Effector memory CD4-positive, alpha-beta T cell (primary cell): Measurements from ENCODE around the gene KPNA1.

ENCODE experiments used
- DNase-seq, 3 donors: peaks; one replicate each; pipeline ENCODE4 v3.0.0-alpha.2; 2020
- H3K27ac ChIP-seq: 2 replicates; pipeline ENCODE4 v1.7.0; 2013; ENCODE audit warnings: mild to moderate bottlenecking, low read length, moderate library complexity; ENCODE audit not compliant: insufficient read depth, poor library complexity, severe bottlenecking
- H3K27me3 ChIP-seq: replicated peaks from 2 replicates; pipeline ENCODE4 v1.7.0; 2013; ENCODE audit warnings: mild to moderate bottlenecking, low read length; ENCODE audit not compliant: insufficient read depth, control insufficient read depth, poor library complexity, severe bottlenecking
- H3K36me3 ChIP-seq: 2 replicates; pipeline ENCODE4 v1.7.0; 2013; ENCODE audit warnings: mild to moderate bottlenecking, low read length, moderate library complexity; ENCODE audit not compliant: control insufficient read depth, insufficient read depth
- H3K4me1 ChIP-seq: 2 replicates; pipeline ENCODE4 v1.7.0; 2013; ENCODE audit warnings: low read length, mild to moderate bottlenecking; ENCODE audit not compliant: control insufficient read depth, insufficient read depth, poor library complexity, severe bottlenecking
- H3K4me3 ChIP-seq: 2 replicates; pipeline ENCODE4 v1.7.0; 2013; ENCODE audit warnings: low read length, low read depth, mild to moderate bottlenecking; ENCODE audit not compliant: insufficient read depth, poor library complexity, severe bottlenecking
- H3K9me3 ChIP-seq: 2 replicates; pipeline ENCODE4 v1.7.0; 2013; ENCODE audit warnings: mild to moderate bottlenecking, low read length, moderate library complexity; ENCODE audit not compliant: control insufficient read depth

The KPNA1 gene

GRCh38 chr3:122392868-122393844 lies 121.6 kb downstream of the KPNA1 start:
- Histone ChIP-seq H3K27me3 (no peaks in the 10 kb centered on the region), H3K27ac (no peak overlapping the region), H3K9me3 (no peaks in the 10 kb centered on the region), H3K36me3 (no peaks in the 10 kb centered on the region), H3K4me1 (no peaks in the 10 kb centered on the region), H3K4me3 (no peak overlapping the region)
- DNase-seq: no peak

- Histone ChIP-seq H3K4me1 (no peaks in the 10 kb centered on the region), H3K9me3 (no peaks in the 10 kb centered on the region), H3K27ac (no peak overlapping the region), H3K27me3 (no peaks in the 10 kb centered on the region), H3K36me3 (no peaks in the 10 kb centered on the region), H3K4me3 (no peak overlapping the region)
- DNase-seq: no peak
These were observed 122.9 kb downstream of the KPNA1 start for GRCh38 chr3:122391681-122392446.

GRCh38 chr3:122390665-122391064 lies 124.1 kb downstream of the KPNA1 start:
- no peaks in the 10 kb centered on the region for H3K27me3 ChIP-seq

GRCh38 chr3:122389892-122390291 lies 124.8 kb downstream of the KPNA1 start:
- Histone ChIP-seq H3K4me3 (no peak overlapping the region), H3K36me3 (no peaks in the 10 kb centered on the region), H3K9me3 (no peaks in the 10 kb centered on the region), H3K27ac (no peak overlapping the region), H3K27me3 (no peaks in the 10 kb centered on the region), H3K4me1 (no peaks in the 10 kb centered on the region)
- DNase-seq: no peak

More at GRCh38 chr3:122390665-122391064, 124.1 kb downstream of the KPNA1 start:
- Histone ChIP-seq H3K36me3 (no peaks in the 10 kb centered on the region), H3K27ac (no peak overlapping the region), H3K4me1 (no peaks in the 10 kb centered on the region), H3K9me3 (no peaks in the 10 kb centered on the region), H3K4me3 (no peak overlapping the region)
- DNase-seq: no peak

- no peaks in the 10 kb centered on the region for H3K27me3 ChIP-seq
- no peak for DNase-seq
- H3K9me3 ChIP-seq: no peaks in the 10 kb centered on the region
- H3K27ac ChIP-seq: no peak overlapping the region
- H3K4me1 ChIP-seq: peaks cover 5% of the 10 kb centered on the region
- H3K36me3 ChIP-seq: no peaks in the 10 kb centered on the region
- H3K4me3 ChIP-seq: no peak overlapping the region
These were observed 125.5 kb downstream of the KPNA1 start for GRCh38 chr3:122389197-122389596.

- Histone ChIP-seq H3K27ac (no peak overlapping the region), H3K9me3 (no peaks in the 10 kb centered on the region), H3K27me3 (no peaks in the 10 kb centered on the region), H3K4me3 (no peak overlapping the region), H3K36me3 (no peaks in the 10 kb centered on the region), H3K4me1 (peaks cover 6% of the 10 kb centered on the region)
- no peak for DNase-seq
These were observed 127.0 kb downstream of the KPNA1 start for GRCh38 chr3:122387709-122388108.

- peaks cover 11% of the 10 kb centered on the region for H3K4me1 ChIP-seq
These were observed 130.7 kb downstream of the KPNA1 start, which contains the start of gene FAM162A for GRCh38 chr3:122383771-122384697. Gene FAM162A (plus strand): TSS chr3:122384182. CDS start chr3:122384266, 84 bp downstream.

GRCh38 chr3:122382888-122383666 lies 131.7 kb downstream of the KPNA1 start, which contains the start of gene MIX23:
Gene MIX23 (minus strand): TSS chr3:122383231. CDS start chr3:122383224, 7 bp downstream.
- Histone ChIP-seq H3K27me3 (no peaks in the 10 kb centered on the region), H3K9me3 (no peaks in the 10 kb centered on the region), H3K36me3 (no peaks in the 10 kb centered on the region), H3K4me1 (peaks cover 11% of the 10 kb centered on the region), H3K27ac (peak within 1 kb of the TSS; percentile 77), H3K4me3 (peak within 1 kb of the TSS; percentile 71)
- peak; percentile 68 to 79 (median 75) for DNase-seq

More at GRCh38 chr3:122383771-122384697, 130.7 kb downstream of the KPNA1 start, which contains the start of gene FAM162A:
- peak within 1 kb of the TSS; percentile 71 for H3K4me3 ChIP-seq
- no peaks in the 10 kb centered on the region for H3K27me3 ChIP-seq
- no peaks in the 10 kb centered on the region for H3K9me3 ChIP-seq
- peak within 1 kb of the TSS; percentile 77 for H3K27ac ChIP-seq
- H3K36me3 ChIP-seq: no peaks in the 10 kb centered on the region
- peak; percentile 83 to 90 (median 88) for DNase-seq
